ENCODE measurements around the gene SSH2. TPM values are rescaled to one million over a fixed set of nuclear protein-coding genes. Genes with fewer than 3 reads are reported as not detected.
"Not testable (repeated sequence)": the region's sequence is repeated elsewhere in the genome, so short reads cannot be mapped to it uniquely, and the experiment has no call there.

SSH2 gene
- total RNA-seq, 4 donors from 2014 or later, result 140 to 241 (median 172) TPM

GRCh38 chr17:29968271-29968670, 38.2 kb upstream of the SSH2 start:
- no peak overlapping the region for H3K27ac ChIP-seq
- no peak for ATAC-seq
- no peak for DNase-seq
- H3K27me3 ChIP-seq, result no peaks in the 10 kb centered on the region
- H3K4me3 ChIP-seq, result no peak overlapping the region
- intact Hi-C loops (cut with DNase I; ENCODE audit: low total_unique reads), result no loop called here
- TF ChIP-seq POLR2A (IDR thresholded peaks at IDR 0.05) (no peak), CTCF (IDR thresholded peaks at IDR 0.05 in 4 of 5, conservative IDR thresholded peaks at IDR 0.05 in 1 of 5) (no peak)
- in situ Hi-C loops (cut with MboI; ENCODE audit: low sequenced_read_pairs in 4 of 4), result no loop called here
- H3K36me3 ChIP-seq, result no peaks in the 10 kb centered on the region
- no peaks in the 10 kb centered on the region for H3K9me3 ChIP-seq
- no peaks in the 10 kb centered on the region for H3K4me1 ChIP-seq

- Histone ChIP-seq H3K4me1 (no peaks in the 10 kb centered on the region), H3K9me3 (no peaks in the 10 kb centered on the region), H3K27ac (no peak overlapping the region), H3K27me3 (no peaks in the 10 kb centered on the region), H3K4me3 (no peak overlapping the region), H3K36me3 (no peaks in the 10 kb centered on the region)
- no peak for DNase-seq
- no peak for ATAC-seq
- in situ Hi-C loops (cut with MboI; ENCODE audit: low sequenced_read_pairs in 4 of 4) (no loop called here), intact Hi-C loops (cut with DNase I; ENCODE audit: low total_unique reads) (no loop called here)
- no peak for TF ChIP-seq CTCF (IDR thresholded peaks at IDR 0.05 in 4 of 5, conservative IDR thresholded peaks at IDR 0.05 in 1 of 5)
- no peak for TF ChIP-seq POLR2A (IDR thresholded peaks at IDR 0.05)
These were observed 32.6 kb upstream of the SSH2 start for GRCh38 chr17:29962656-29963055.

- in situ Hi-C loops (cut with MboI; ENCODE audit: low sequenced_read_pairs in 4 of 4) (no loop called here), intact Hi-C loops (cut with DNase I; ENCODE audit: low total_unique reads) (no loop called here)
- Histone ChIP-seq H3K9me3 (no peaks in the 10 kb centered on the region), H3K27ac (no peak overlapping the region), H3K36me3 (no peaks in the 10 kb centered on the region), H3K4me3 (no peak overlapping the region), H3K27me3 (no peaks in the 10 kb centered on the region), H3K4me1 (no peaks in the 10 kb centered on the region)
- TF ChIP-seq CTCF (IDR thresholded peaks at IDR 0.05 in 4 of 5, conservative IDR thresholded peaks at IDR 0.05 in 1 of 5), result no peak
- TF ChIP-seq POLR2A (IDR thresholded peaks at IDR 0.05), result no peak
- no peak for ATAC-seq
- no peak for DNase-seq
These were observed 29.8 kb upstream of the SSH2 start for GRCh38 chr17:29959658-29960337.

GRCh38 chr17:29958947-29959657, 29.1 kb upstream of the SSH2 start:
- no peak for TF ChIP-seq CTCF (IDR thresholded peaks at IDR 0.05 in 4 of 5, conservative IDR thresholded peaks at IDR 0.05 in 1 of 5)
- TF ChIP-seq POLR2A (IDR thresholded peaks at IDR 0.05), result no peak
- no peaks in the 10 kb centered on the region for H3K9me3 ChIP-seq
- DNase-seq, result no peak
- no peaks in the 10 kb centered on the region for H3K36me3 ChIP-seq
- H3K27ac ChIP-seq, result no peak overlapping the region
- no peaks in the 10 kb centered on the region for H3K4me1 ChIP-seq
- no peaks in the 10 kb centered on the region for H3K27me3 ChIP-seq
- no peak for ATAC-seq
- in situ Hi-C loops (cut with MboI; ENCODE audit: low sequenced_read_pairs in 4 of 4) (no loop called here), intact Hi-C loops (cut with DNase I; ENCODE audit: low total_unique reads) (no loop called here)
- H3K4me3 ChIP-seq, result no peak overlapping the region

- H3K27me3 ChIP-seq; H3K36me3 ChIP-seq; DNase-seq; H3K27ac ChIP-seq; H3K4me1 ChIP-seq; ATAC-seq; in situ Hi-C loops (cut with MboI; ENCODE audit: low sequenced_read_pairs in 4 of 4); H3K9me3 ChIP-seq; H3K4me3 ChIP-seq; intact Hi-C loops (cut with DNase I; ENCODE audit: low total_unique reads): not testable (repeated sequence)
These were observed 27.5 kb upstream of the SSH2 start for GRCh38 chr17:29957488-29957887.
